GM23338 (cell line): ENCODE measurements around the gene DNAJC1. TPM values are rescaled to one million over a fixed set of nuclear protein-coding genes. Genes with fewer than 3 reads are reported as not detected.
A peak's percentile ranks its signal among the peaks of the same experiment; 100 is the strongest.

ENCODE experiments used
- ATAC-seq: fragments of 200-7000 bp; cut with Tn5 transposase; 3 replicates; pipeline ENCODE4 v1.9.1; 2020
- DNase-seq: peaks from one replicate; pipeline ENCODE4 v3.0.0-alpha.2; 2015; ENCODE audit warnings: low spot score
- H2AFZ ChIP-seq: fragments of 200-600 bp; sonication (generic); 2 replicates; pipeline ENCODE4 v1.8.0; 2016; ENCODE audit warnings: antibody characterized with exemption, mild to moderate bottlenecking, moderate library complexity
- H3F3A ChIP-seq: fragments of 200-600 bp; sonication (generic); replicated peaks from 2 replicates; pipeline ENCODE4 v1.8.0; 2017; ENCODE audit warnings: antibody characterized with exemption, mixed run types, low read depth
- H3K27ac ChIP-seq: fragments of 200-600 bp; sonication (generic); 2 replicates; pipeline ENCODE4 v1.6.1; 2016; ENCODE audit warnings: low read depth
- H3K27me3 ChIP-seq: fragments of 200-600 bp; sonication (generic); 2 replicates; pipeline ENCODE4 v1.8.0; 2016; ENCODE audit warnings: mild to moderate bottlenecking, mixed run types, moderate library complexity; ENCODE audit not compliant: insufficient read depth
- H3K36me3 ChIP-seq: fragments of 200-600 bp; sonication (generic); 2 replicates; pipeline ENCODE4 v1.8.0; 2016; ENCODE audit warnings: mild to moderate bottlenecking; ENCODE audit not compliant: insufficient read depth
- H3K4me1 ChIP-seq: fragments of 200-600 bp; sonication (generic); 2 replicates; pipeline ENCODE4 v1.8.0; 2016; ENCODE audit warnings: mild to moderate bottlenecking, moderate library complexity; ENCODE audit not compliant: insufficient read depth
- H3K4me2 ChIP-seq: fragments of 200-600 bp; sonication (generic); 2 replicates; pipeline ENCODE4 v1.7.1; 2017; ENCODE audit warnings: mixed run types
- H3K4me3 ChIP-seq: fragments of 200-600 bp; sonication (generic); 2 replicates; pipeline ENCODE4 v1.6.1; 2016; ENCODE audit warnings: mixed run types
- H3K79me2 ChIP-seq: fragments of 200-600 bp; sonication (generic); replicated peaks from 2 replicates; pipeline ENCODE4 v1.8.0; 2017; ENCODE audit warnings: mild to moderate bottlenecking; ENCODE audit not compliant: insufficient read depth
- H3K9me2 ChIP-seq: fragments of 200-600 bp; sonication (generic); 2 replicates; pipeline ENCODE4 v1.8.0; 2017; ENCODE audit not compliant: insufficient read depth
- H4K20me1 ChIP-seq: fragments of 200-600 bp; sonication (generic); replicated peaks from 2 replicates; pipeline ENCODE4 v1.8.0; 2017; ENCODE audit warnings: mild to moderate bottlenecking; ENCODE audit not compliant: insufficient read depth
- H3K27ac Mint-ChIP-seq: 2 replicates; pipeline ENCODE4 v1.8.0; 2020; ENCODE audit warnings: inconsistent platforms, mild to moderate bottlenecking, moderate library complexity, mixed read lengths
- H3K27me3 Mint-ChIP-seq: 3 replicates; pipeline ENCODE4 v1.8.0; 2022; ENCODE audit warnings: low read depth, mild to moderate bottlenecking, moderate library complexity, mixed read lengths, inconsistent platforms; ENCODE audit not compliant: insufficient read depth, poor library complexity
- H3K36me3 Mint-ChIP-seq: 3 replicates; pipeline ENCODE4 v1.8.0; 2021; ENCODE audit warnings: low read depth, mild to moderate bottlenecking, inconsistent platforms, moderate library complexity, mixed read lengths
- H3K4me1 Mint-ChIP-seq: 3 replicates; pipeline ENCODE4 v1.8.0; 2020; ENCODE audit warnings: mild to moderate bottlenecking, inconsistent platforms, mixed read lengths
- H3K4me3 Mint-ChIP-seq: 3 replicates; pipeline ENCODE4 v1.8.0; 2021; ENCODE audit warnings: moderate library complexity, mild to moderate bottlenecking, inconsistent platforms, mixed read lengths
- H3K9me3 Mint-ChIP-seq: 3 replicates; pipeline ENCODE4 v1.8.0; 2020; ENCODE audit warnings: moderate library complexity, mild to moderate bottlenecking, inconsistent platforms, mixed read lengths
- CREB1 ChIP-seq: fragments of 250-450 bp; sonication (Bioruptor Pico); IDR thresholded peaks from 2 replicates; pipeline ENCODE4 v1.5.0; 2020; ENCODE audit warnings: low read depth, mild to moderate bottlenecking, moderate library complexity
- EZH2phosphoT487 ChIP-seq: fragments of 200-600 bp; sonication (generic); IDR thresholded peaks from one replicate; pipeline ENCODE4 v1.8.1; 2018; ENCODE audit warnings: antibody characterized with exemption; ENCODE audit not compliant: unreplicated experiment
- JUNB ChIP-seq: IDR thresholded peaks from one replicate; pipeline ENCODE4 v1.6.1; 2016; ENCODE audit warnings: antibody characterized with exemption; ENCODE audit not compliant: unreplicated experiment
- NANOG ChIP-seq: IDR thresholded peaks from 2 replicates; pipeline ENCODE4 v1.6.1; 2016; ENCODE audit warnings: antibody characterized with exemption, borderline replicate concordance
- POLR2AphosphoS5 ChIP-seq: IDR thresholded peaks from 2 replicates; pipeline ENCODE4 v1.6.1; 2016; ENCODE audit warnings: antibody characterized with exemption, low read depth
- ZNF331 ChIP-seq: fragments of 250-450 bp; sonication (Bioruptor Pico); IDR thresholded peaks from 2 replicates; pipeline ENCODE4 v1.5.0; 2020; ENCODE audit warnings: low read depth, mild to moderate bottlenecking, moderate library complexity
- polyA plus RNA-seq: library from polyadenylated mRNA; unstranded; fragments of >200 nt; fragmentation: Nextera tagmentation; extraction: Ambion mirVana; gene quantifications from 2 replicates; pipeline ENCODE4 v1.2.1, GENCODE V29; 2016
- total RNA-seq: library from RNA; depleted of rRNA; stranded (reverse); fragments of >200 nt; shearing (Covaris generic); gene quantifications from 2 replicates; pipeline ENCODE4 v1.2.3, GENCODE V29; 2014
- TF ChIP-seq, protein P1 (sequence below): fragments of 250-450 bp; sonication (Bioruptor Pico); IDR thresholded peaks from 2 replicates; pipeline ENCODE4 v1.5.0; 2020; ENCODE audit warnings: mild to moderate bottlenecking, moderate library complexity

DNAJC1 gene
- total and polyA plus RNA-seq, 2 experiments from 2014 or later, result 38.6 to 45.3 TPM

DNA sequence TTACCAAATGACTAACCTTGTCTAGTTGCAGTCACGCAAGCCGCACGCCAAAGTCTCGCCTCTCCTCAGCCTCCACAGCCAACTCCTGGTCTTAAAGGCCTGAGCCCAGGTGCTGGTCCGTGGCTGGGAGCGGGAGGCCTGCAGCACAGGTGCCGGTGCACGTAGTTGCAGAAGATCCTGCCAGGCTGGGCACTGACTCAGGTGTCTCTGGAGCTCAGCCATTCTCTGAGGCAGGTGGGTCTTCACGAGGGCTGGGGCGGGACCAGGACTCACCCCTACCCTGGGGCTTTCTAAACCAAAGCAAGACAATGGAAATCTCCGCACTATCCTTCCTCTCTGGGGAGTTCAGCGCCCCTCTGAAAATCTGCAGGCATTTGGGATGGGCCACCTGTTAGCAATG lies 253.1 kb downstream of the DNAJC1 start:
- Histone ChIP-seq H3F3A (peaks cover 13% of the 10 kb centered on the region), H3K4me1 (peaks cover 37% of the 10 kb centered on the region), H3K4me3 (no peak overlapping the region), H3K36me3 (no peaks in the 10 kb centered on the region; the same call in 1 of the 2 replicates), H3K4me2 (0 out of 2 replicates have a peak overlapping the region, but pooled peaks have one; percentile 47), H3K27ac (peak overlapping the region; percentile 97), H3K9me2 (no peaks in the 10 kb centered on the region), H3K27me3 (no peaks in the 10 kb centered on the region), H4K20me1 (no peaks in the 10 kb centered on the region), H3K79me2 (no peaks in the 10 kb centered on the region), H2AFZ (no peak overlapping the region)
- ATAC-seq (peak; percentile 19), DNase-seq (peak; percentile 52)
- H3K27me3 Mint-ChIP-seq, result peaks cover 26% of the 10 kb centered on the region
- H3K36me3 Mint-ChIP-seq, result peaks cover 18% of the 10 kb centered on the region; the same call in 2 of the 3 replicates
- peak overlapping the region; percentile 14; the same call in 1 of the 3 replicates for H3K4me3 Mint-ChIP-seq
- H3K4me1 Mint-ChIP-seq, result peaks cover 71% of the 10 kb centered on the region
- peak overlapping the region; percentile 96 for H3K27ac Mint-ChIP-seq
- H3K9me3 Mint-ChIP-seq, result no peaks in the 10 kb centered on the region; the same call in 1 of the 3 replicates
- TF ChIP-seq NANOG, result no peak
- 0 out of 2 replicates have a peak, but pooled peaks have one; percentile 50 for TF ChIP-seq ZNF331 (CRISPR knock-in tag)

DNA sequence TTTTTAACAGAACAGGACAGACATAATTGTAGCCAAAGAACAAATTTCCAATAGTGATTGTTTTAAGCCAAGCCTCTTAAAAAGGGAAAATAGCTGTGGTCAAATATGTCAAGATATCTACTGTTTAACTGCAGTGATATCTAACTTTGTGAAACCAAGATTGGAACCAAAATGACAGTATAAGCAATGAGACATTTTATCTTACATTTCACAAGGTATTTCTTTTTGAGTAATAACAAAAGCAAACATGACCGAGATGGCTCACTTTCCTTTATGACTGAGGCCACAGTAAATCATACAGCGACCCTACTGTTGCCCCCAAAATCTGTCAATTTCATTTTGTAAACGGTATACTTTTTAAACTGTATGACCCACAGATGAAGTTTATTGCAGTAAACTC lies 253.7 kb downstream of the DNAJC1 start:
- Histone ChIP-seq H3K36me3 (no peaks in the 10 kb centered on the region; the same call in 1 of the 2 replicates), H3K4me1 (peaks cover 37% of the 10 kb centered on the region), H3K27me3 (no peaks in the 10 kb centered on the region), H4K20me1 (no peaks in the 10 kb centered on the region), H3K79me2 (no peaks in the 10 kb centered on the region), H3K9me2 (no peaks in the 10 kb centered on the region), H3K4me3 (no peak overlapping the region), H3K27ac (peak overlapping the region; percentile 97), H3K4me2 (0 out of 2 replicates have a peak overlapping the region, but pooled peaks have one; percentile 47), H3F3A (peaks cover 13% of the 10 kb centered on the region), H2AFZ (no peak overlapping the region)
- TF ChIP-seq, protein P1, sequence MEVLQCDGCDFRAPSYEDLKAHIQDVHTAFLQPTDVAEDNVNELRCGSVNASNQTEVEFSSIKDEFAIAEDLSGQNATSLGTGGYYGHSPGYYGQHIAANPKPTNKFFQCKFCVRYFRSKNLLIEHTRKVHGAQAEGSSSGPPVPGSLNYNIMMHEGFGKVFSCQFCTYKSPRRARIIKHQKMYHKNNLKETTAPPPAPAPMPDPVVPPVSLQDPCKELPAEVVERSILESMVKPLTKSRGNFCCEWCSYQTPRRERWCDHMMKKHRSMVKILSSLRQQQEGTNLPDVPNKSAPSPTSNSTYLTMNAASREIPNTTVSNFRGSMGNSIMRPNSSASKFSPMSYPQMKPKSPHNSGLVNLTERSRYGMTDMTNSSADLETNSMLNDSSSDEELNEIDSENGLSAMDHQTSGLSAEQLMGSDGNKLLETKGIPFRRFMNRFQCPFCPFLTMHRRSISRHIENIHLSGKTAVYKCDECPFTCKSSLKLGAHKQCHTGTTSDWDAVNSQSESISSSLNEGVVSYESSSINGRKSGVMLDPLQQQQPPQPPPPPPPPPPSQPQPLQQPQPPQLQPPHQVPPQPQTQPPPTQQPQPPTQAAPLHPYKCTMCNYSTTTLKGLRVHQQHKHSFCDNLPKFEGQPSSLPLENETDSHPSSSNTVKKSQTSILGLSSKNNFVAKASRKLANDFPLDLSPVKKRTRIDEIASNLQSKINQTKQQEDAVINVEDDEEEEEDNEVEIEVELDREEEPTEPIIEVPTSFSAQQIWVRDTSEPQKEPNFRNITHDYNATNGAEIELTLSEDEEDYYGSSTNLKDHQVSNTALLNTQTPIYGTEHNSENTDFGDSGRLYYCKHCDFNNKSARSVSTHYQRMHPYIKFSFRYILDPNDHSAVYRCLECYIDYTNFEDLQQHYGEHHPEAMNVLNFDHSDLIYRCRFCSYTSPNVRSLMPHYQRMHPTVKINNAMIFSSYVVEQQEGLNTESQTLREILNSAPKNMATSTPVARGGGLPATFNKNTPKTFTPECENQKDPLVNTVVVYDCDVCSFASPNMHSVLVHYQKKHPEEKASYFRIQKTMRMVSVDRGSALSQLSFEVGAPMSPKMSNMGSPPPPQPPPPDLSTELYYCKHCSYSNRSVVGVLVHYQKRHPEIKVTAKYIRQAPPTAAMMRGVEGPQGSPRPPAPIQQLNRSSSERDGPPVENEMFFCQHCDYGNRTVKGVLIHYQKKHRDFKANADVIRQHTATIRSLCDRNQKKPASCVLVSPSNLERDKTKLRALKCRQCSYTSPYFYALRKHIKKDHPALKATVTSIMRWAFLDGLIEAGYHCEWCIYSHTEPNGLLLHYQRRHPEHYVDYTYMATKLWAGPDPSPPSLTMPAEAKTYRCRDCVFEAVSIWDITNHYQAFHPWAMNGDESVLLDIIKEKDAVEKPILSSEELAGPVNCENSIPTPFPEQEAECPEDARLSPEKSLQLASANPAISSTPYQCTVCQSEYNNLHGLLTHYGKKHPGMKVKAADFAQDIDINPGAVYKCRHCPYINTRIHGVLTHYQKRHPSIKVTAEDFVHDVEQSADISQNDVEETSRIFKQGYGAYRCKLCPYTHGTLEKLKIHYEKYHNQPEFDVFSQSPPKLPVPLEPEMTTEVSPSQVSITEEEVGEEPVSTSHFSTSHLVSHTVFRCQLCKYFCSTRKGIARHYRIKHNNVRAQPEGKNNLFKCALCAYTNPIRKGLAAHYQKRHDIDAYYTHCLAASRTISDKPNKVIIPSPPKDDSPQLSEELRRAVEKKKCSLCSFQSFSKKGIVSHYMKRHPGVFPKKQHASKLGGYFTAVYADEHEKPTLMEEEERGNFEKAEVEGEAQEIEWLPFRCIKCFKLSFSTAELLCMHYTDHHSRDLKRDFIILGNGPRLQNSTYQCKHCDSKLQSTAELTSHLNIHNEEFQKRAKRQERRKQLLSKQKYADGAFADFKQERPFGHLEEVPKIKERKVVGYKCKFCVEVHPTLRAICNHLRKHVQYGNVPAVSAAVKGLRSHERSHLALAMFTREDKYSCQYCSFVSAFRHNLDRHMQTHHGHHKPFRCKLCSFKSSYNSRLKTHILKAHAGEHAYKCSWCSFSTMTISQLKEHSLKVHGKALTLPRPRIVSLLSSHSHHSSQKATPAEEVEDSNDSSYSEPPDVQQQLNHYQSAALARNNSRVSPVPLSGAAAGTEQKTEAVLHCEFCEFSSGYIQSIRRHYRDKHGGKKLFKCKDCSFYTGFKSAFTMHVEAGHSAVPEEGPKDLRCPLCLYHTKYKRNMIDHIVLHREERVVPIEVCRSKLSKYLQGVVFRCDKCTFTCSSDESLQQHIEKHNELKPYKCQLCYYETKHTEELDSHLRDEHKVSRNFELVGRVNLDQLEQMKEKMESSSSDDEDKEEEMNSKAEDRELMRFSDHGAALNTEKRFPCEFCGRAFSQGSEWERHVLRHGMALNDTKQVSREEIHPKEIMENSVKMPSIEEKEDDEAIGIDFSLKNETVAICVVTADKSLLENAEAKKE (CRISPR knock-in tag), result no peak
- no peak for TF ChIP-seq POLR2AphosphoS5
- TF ChIP-seq CREB1 (CRISPR knock-in tag), result no peak
- no peak for TF ChIP-seq JUNB
- TF ChIP-seq EZH2phosphoT487, result no peak
- Mint-ChIP-seq H3K4me1 (peaks cover 73% of the 10 kb centered on the region), H3K27ac (peak overlapping the region; percentile 96), H3K4me3 (no peak overlapping the region), H3K36me3 (peaks cover 24% of the 10 kb centered on the region; the same call in 2 of the 3 replicates), H3K27me3 (peaks cover 26% of the 10 kb centered on the region), H3K9me3 (no peaks in the 10 kb centered on the region; the same call in 1 of the 3 replicates)
- no peak for ATAC-seq
- no peak for DNase-seq
